Natural killer cell (primary cell): ENCODE results near the gene OPA1. TPM values are rescaled to one million over a fixed set of nuclear protein-coding genes. Genes with fewer than 3 reads are reported as not detected.

ENCODE experiments used
- ATAC-seq, 3 donors: fragments of 150-1000 bp in 2 of 3; fragments of 200-7000 bp in 1 of 3; cut with Tn5 transposase; 1 replicate in 1 of 3; 2 replicates in 2 of 3; pipeline ENCODE4 v1.10.0; 2021; ENCODE audit warnings: mild to moderate bottlenecking in 2 of 3, moderate library complexity in 2 of 3
- DNase-seq, 2 donors: peaks; one replicate each; pipeline versions ENCODE4 v3.0.0 to v3.0.0-alpha.2; 2013 to 2021; ENCODE audit warnings: mixed read lengths in 1 of 2
- H3K27ac ChIP-seq: one replicate; pipeline ENCODE4 v1.5.1; 2013; ENCODE audit warnings: mild to moderate bottlenecking, low read length
- H3K27me3 ChIP-seq: one replicate; pipeline ENCODE4 v1.6.1; 2013; ENCODE audit warnings: low read length; ENCODE audit not compliant: control insufficient read depth, insufficient read depth
- H3K36me3 ChIP-seq: one replicate; pipeline ENCODE4 v1.6.1; 2013; ENCODE audit warnings: low read length; ENCODE audit not compliant: control insufficient read depth, insufficient read depth
- H3K4me1 ChIP-seq: one replicate; pipeline ENCODE4 v1.6.1; 2013; ENCODE audit warnings: low read length; ENCODE audit not compliant: control insufficient read depth, insufficient read depth
- H3K4me3 ChIP-seq: one replicate; pipeline ENCODE4 v1.5.1; 2013; ENCODE audit warnings: low read length
- H3K9me3 ChIP-seq: one replicate; pipeline ENCODE4 v1.6.1; 2013; ENCODE audit warnings: low read length; ENCODE audit not compliant: control insufficient read depth, insufficient read depth
- H3K27ac Mint-ChIP-seq, 2 donors: one replicate each; pipeline ENCODE4 v1.8.0; 2022; ENCODE audit warnings: mild to moderate bottlenecking in 2 of 2, mixed read lengths in 2 of 2, moderate library complexity in 1 of 2
- H3K27me3 Mint-ChIP-seq, 2 donors: one replicate each; pipeline ENCODE4 v1.8.0; 2022; ENCODE audit warnings: low read depth in 2 of 2, mixed read lengths in 2 of 2
- H3K36me3 Mint-ChIP-seq: one replicate; pipeline ENCODE4 v1.8.0; 2022; ENCODE audit warnings: mixed read lengths
- H3K4me1 Mint-ChIP-seq, 2 donors: one replicate each; pipeline ENCODE4 v1.8.0; 2022; ENCODE audit warnings: mixed read lengths in 2 of 2
- H3K4me3 Mint-ChIP-seq: one replicate; pipeline ENCODE4 v1.8.0; 2022; ENCODE audit warnings: mild to moderate bottlenecking, moderate library complexity, mixed read lengths
- H3K9me3 Mint-ChIP-seq, 2 donors: one replicate each; pipeline ENCODE4 v1.8.0; 2022; ENCODE audit warnings: mixed read lengths in 2 of 2
- WGBS: methylation state at CpG from one replicate; pipeline ENCODE4 v1.1.7; 2013; ENCODE audit warnings: missing lambda C conversion rate; ENCODE audit not compliant: insufficient coverage; 5-methylcytosine and 5-hydroxymethylcytosine counted together
- intact Hi-C: fragments of 100-400 bp; cut with micrococcal nuclease; formaldehyde crosslinking; loops from one replicate; pipeline ENCODE4 v1.14.2; 2022
- total RNA-seq, 4 donors: library from RNA; stranded (reverse); fragments of 120-200 nt in 1 of 4; gene quantifications; one replicate each; pipeline versions ENCODE4 v1.2.3 to v1.2.4, GENCODE V29; 2013 to 2022
- TF ChIP-seq, protein P1 (sequence below): fragments of 200-600 bp; IDR thresholded peaks from one replicate; pipeline ENCODE4 v1.8.0; 2022; ENCODE audit warnings: antibody characterized with exemption

The OPA1 gene
- 10 to 100 TPM; 52.6 to 72.0 (median 57.5) TPM for total RNA-seq
- 97.9 TPM for total RNA-seq (2013)

GRCh38 chr3:193592841-193593667 is at the start of gene OPA1:
OPA1 (plus strand) TSS chr3:193593208; CDS start chr3:193593378, 170 bp downstream.
- no peaks in the 10 kb centered on the region for H3K27me3 ChIP-seq
- TF ChIP-seq, protein P1, sequence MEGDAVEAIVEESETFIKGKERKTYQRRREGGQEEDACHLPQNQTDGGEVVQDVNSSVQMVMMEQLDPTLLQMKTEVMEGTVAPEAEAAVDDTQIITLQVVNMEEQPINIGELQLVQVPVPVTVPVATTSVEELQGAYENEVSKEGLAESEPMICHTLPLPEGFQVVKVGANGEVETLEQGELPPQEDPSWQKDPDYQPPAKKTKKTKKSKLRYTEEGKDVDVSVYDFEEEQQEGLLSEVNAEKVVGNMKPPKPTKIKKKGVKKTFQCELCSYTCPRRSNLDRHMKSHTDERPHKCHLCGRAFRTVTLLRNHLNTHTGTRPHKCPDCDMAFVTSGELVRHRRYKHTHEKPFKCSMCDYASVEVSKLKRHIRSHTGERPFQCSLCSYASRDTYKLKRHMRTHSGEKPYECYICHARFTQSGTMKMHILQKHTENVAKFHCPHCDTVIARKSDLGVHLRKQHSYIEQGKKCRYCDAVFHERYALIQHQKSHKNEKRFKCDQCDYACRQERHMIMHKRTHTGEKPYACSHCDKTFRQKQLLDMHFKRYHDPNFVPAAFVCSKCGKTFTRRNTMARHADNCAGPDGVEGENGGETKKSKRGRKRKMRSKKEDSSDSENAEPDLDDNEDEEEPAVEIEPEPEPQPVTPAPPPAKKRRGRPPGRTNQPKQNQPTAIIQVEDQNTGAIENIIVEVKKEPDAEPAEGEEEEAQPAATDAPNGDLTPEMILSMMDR = no peak
- no peaks in the 10 kb centered on the region for H3K36me3 Mint-ChIP-seq
- H3K4me3 ChIP-seq = peak within 1 kb of the TSS; percentile 77
- intact Hi-C loops = loop anchor here (10.0 kb wide), 1 partner anchor 542 kb away; the partner anchor contains the start of gene HES1
- no peaks in the 10 kb centered on the region for H3K27me3 Mint-ChIP-seq
- peak within 1 kb of the TSS; percentile 94 for H3K4me3 Mint-ChIP-seq
- H3K4me1 Mint-ChIP-seq = peaks cover 43 to 46% of the 10 kb centered on the region in 2 donors
- H3K4me1 ChIP-seq = peaks cover 22% of the 10 kb centered on the region
- peak within 1 kb of the TSS; percentile 84 for H3K27ac ChIP-seq
- H3K27ac Mint-ChIP-seq = peak within 1 kb of the TSS; percentile 87 to 93
- ATAC-seq (peak; percentile 93 to 96 (median 96)), DNase-seq (peak; percentile 86 to 95)
- H3K36me3 ChIP-seq = peaks cover 6% of the 10 kb centered on the region
- no peaks in the 10 kb centered on the region for H3K9me3 Mint-ChIP-seq
- no peaks in the 10 kb centered on the region for H3K9me3 ChIP-seq
- whole genome bisulfite sequencing = under 1% methylated on average over 55 of the region's 55 CpGs

- no peak for DNase-seq
- H3K4me3 ChIP-seq = no peak overlapping the region
- no peak overlapping the region for H3K4me3 Mint-ChIP-seq
Measured at GRCh38 chr3:193544289-193544688, 48.7 kb upstream of the OPA1 start.

GRCh38 chr3:193545304-193545703 is 47.7 kb upstream of the OPA1 start:
- Histone ChIP-seq H3K27ac (no peak overlapping the region), H3K4me1 (no peaks in the 10 kb centered on the region), H3K27me3 (no peaks in the 10 kb centered on the region), H3K9me3 (peaks cover 3% of the 10 kb centered on the region), H3K36me3 (no peaks in the 10 kb centered on the region), H3K4me3 (no peak overlapping the region)
- ATAC-seq (no peak), DNase-seq (no peak)
- intact Hi-C loops = no loop called here
- WGBS = 100% methylated on average over 1 of the region's 1 CpG
- Mint-ChIP-seq H3K9me3 (peaks cover 6 to 7% of the 10 kb centered on the region in 2 donors), H3K36me3 (peaks cover 11% of the 10 kb centered on the region), H3K27ac (no peak overlapping the region), H3K4me1 (no peaks in the 10 kb centered on the region), H3K4me3 (no peak overlapping the region), H3K27me3 (no peaks in the 10 kb centered on the region)
- TF ChIP-seq, protein P1 = no peak

More at GRCh38 chr3:193544289-193544688, 48.7 kb upstream of the OPA1 start:
- no peak for ATAC-seq
- Histone ChIP-seq H3K4me1 (no peaks in the 10 kb centered on the region), H3K27me3 (peaks cover under 1% of the 10 kb centered on the region), H3K9me3 (peaks cover 3% of the 10 kb centered on the region), H3K27ac (no peak overlapping the region), H3K36me3 (no peaks in the 10 kb centered on the region)
- H3K4me1 Mint-ChIP-seq = no peaks in the 10 kb centered on the region
- H3K27me3 Mint-ChIP-seq = no peaks in the 10 kb centered on the region
- TF ChIP-seq, protein P1 = no peak
- no CpG with 5 or more reads among the region's 1 CpG for WGBS
- H3K27ac Mint-ChIP-seq = no peak overlapping the region
- intact Hi-C loops = no loop called here
- peaks cover 11% of the 10 kb centered on the region for H3K36me3 Mint-ChIP-seq
- peaks cover 6 to 7% of the 10 kb centered on the region in 2 donors for H3K9me3 Mint-ChIP-seq
